Measurements from ENCODE around the gene CAMSAP3. TPM values are rescaled to one million over a fixed set of nuclear protein-coding genes. Genes with fewer than 3 reads are reported as not detected.

Gene CAMSAP3
- polyA plus RNA-seq, 1 experiment, result not detected

GRCh38 chr19:7645656-7646425 lies 50.2 kb downstream of the CAMSAP3 start:
- H3K9me3 ChIP-seq (ENCODE audit: control insufficient read depth, insufficient read depth, low read length), result peaks cover 14% of the 10 kb centered on the region; the same call in 1 of the 2 replicates
- DNase-seq (ENCODE audit: low read depth, low spot score), result no peak
- no peak overlapping the region for H3K27ac ChIP-seq (ENCODE audit: low read depth, low read length)
- H3K27me3 ChIP-seq (ENCODE audit: control insufficient read depth, insufficient read depth, low read length), result peaks cover 2% of the 10 kb centered on the region
- POLR2A ChIA-PET, result no interaction called here
- no peak overlapping the region for H3K4me3 ChIP-seq (ENCODE audit: low read depth, low read length)
- CTCF ChIA-PET, result no interaction called here
- no peak for TF ChIP-seq CTCF (IDR thresholded peaks at IDR 0.05; ENCODE audit: low read depth, low read length)

GRCh38 chr19:7646426-7646700 lies 50.7 kb downstream of the CAMSAP3 start:
- H3K27ac ChIP-seq (ENCODE audit: low read depth, low read length), result no peak overlapping the region
- no peak overlapping the region for H3K4me3 ChIP-seq (ENCODE audit: low read depth, low read length)
- ChIA-PET CTCF (no interaction called here), POLR2A (no interaction called here)
- peaks cover 12% of the 10 kb centered on the region; the same call in 1 of the 2 replicates for H3K9me3 ChIP-seq (ENCODE audit: control insufficient read depth, insufficient read depth, low read length)
- no peak for DNase-seq (ENCODE audit: low read depth, low spot score)
- H3K27me3 ChIP-seq (ENCODE audit: control insufficient read depth, insufficient read depth, low read length), result peaks cover 2% of the 10 kb centered on the region
- TF ChIP-seq CTCF (IDR thresholded peaks at IDR 0.05; ENCODE audit: low read depth, low read length), result no peak

- Histone ChIP-seq H3K27me3 (ENCODE audit: control insufficient read depth, insufficient read depth, low read length) (peaks cover 2% of the 10 kb centered on the region), H3K9me3 (ENCODE audit: control insufficient read depth, insufficient read depth, low read length) (peaks cover 12% of the 10 kb centered on the region; the same call in 1 of the 2 replicates), H3K4me3 (ENCODE audit: low read depth, low read length) (no peak overlapping the region), H3K27ac (ENCODE audit: low read depth, low read length) (no peak overlapping the region)
- TF ChIP-seq CTCF (IDR thresholded peaks at IDR 0.05; ENCODE audit: low read depth, low read length), result no peak
- DNase-seq (ENCODE audit: low read depth, low spot score), result no peak
- CTCF ChIA-PET, result no interaction called here
- POLR2A ChIA-PET, result no interaction called here
These were observed 51.5 kb downstream of the CAMSAP3 start for GRCh38 chr19:7647156-7647555.

GRCh38 chr19:7648265-7649014 lies 52.8 kb downstream of the CAMSAP3 start:
- Histone ChIP-seq H3K27me3 (ENCODE audit: control insufficient read depth, insufficient read depth, low read length) (peaks cover 2% of the 10 kb centered on the region), H3K9me3 (ENCODE audit: control insufficient read depth, insufficient read depth, low read length) (peaks cover 11% of the 10 kb centered on the region; the same call in 1 of the 2 replicates), H3K4me3 (ENCODE audit: low read depth, low read length) (no peak overlapping the region), H3K27ac (ENCODE audit: low read depth, low read length) (no peak overlapping the region)
- TF ChIP-seq CTCF (IDR thresholded peaks at IDR 0.05; ENCODE audit: low read depth, low read length), result no peak
- DNase-seq (ENCODE audit: low read depth, low spot score), result no peak
- ChIA-PET CTCF (interaction anchor here (2.7 kb wide), 1 partner anchor 32 kb away, joined by 11 read pairs; the partner anchor contains the start of gene TRAPPC5), POLR2A (no interaction called here)

- ChIA-PET POLR2A (interaction anchor here (0.7 to 0.9 kb wide), 2 partner anchors 31 to 115 kb away, joined by 6 to 11 read pairs; partner anchors contain the start of gene TRAPPC5), CTCF (interaction anchor here (0.6 to 2.7 kb wide), 5 partner anchors 18 to 251 kb away, joined by 3 to 11 read pairs (median 3); partner anchors contain the start of gene TRAPPC5)
- Histone ChIP-seq H3K4me3 (ENCODE audit: low read depth, low read length) (no peak overlapping the region), H3K27ac (ENCODE audit: low read depth, low read length) (no peak overlapping the region), H3K9me3 (ENCODE audit: control insufficient read depth, insufficient read depth, low read length) (no peaks in the 10 kb centered on the region; the same call in 1 of the 2 replicates), H3K27me3 (ENCODE audit: control insufficient read depth, insufficient read depth, low read length) (peaks cover 2% of the 10 kb centered on the region)
- no peak for TF ChIP-seq CTCF (IDR thresholded peaks at IDR 0.05; ENCODE audit: low read depth, low read length)
- DNase-seq (ENCODE audit: low read depth, low spot score), result no peak
These were observed 54.5 kb downstream of the CAMSAP3 start for GRCh38 chr19:7650148-7650547.
